Measurements from ENCODE around the gene S100A13.

S100A13 gene

GRCh38 chr1:153571706-153572105, 55.6 kb downstream of the S100A13 start:
- Histone ChIP-seq H3K9me3 (ENCODE audit: control extremely low read depth in 1 of 5, control insufficient read depth in 4 of 5, insufficient read depth in 2 of 5, low read depth in 1 of 5, low read length in 4 of 5) (no peaks in the 10 kb centered on the region), H3K4me3 (ENCODE audit: control insufficient read depth in 1 of 7, extremely low read depth in 1 of 7, insufficient read depth in 4 of 7, low read depth in 2 of 7, low read length in 6 of 7) (no peak overlapping the region), H3K27me3 (replicated peaks in 2 of 5; ENCODE audit: control insufficient read depth in 4 of 5, insufficient read depth in 5 of 5, low read length in 4 of 5) (no peaks in the 10 kb centered on the region), H3K36me3 (ENCODE audit: control insufficient read depth in 4 of 4, insufficient read depth in 4 of 4, low read length in 3 of 4) (no peaks in the 10 kb centered on the region), H3K27ac (ENCODE audit: insufficient read depth in 1 of 2, low read depth in 1 of 2, low read length in 2 of 2, poor library complexity in 1 of 2, severe bottlenecking in 2 of 2) (no peak overlapping the region), H3K4me1 (ENCODE audit: control extremely low read depth in 1 of 4, control insufficient read depth in 4 of 4, insufficient read depth in 4 of 4, low read length in 3 of 4) (peaks cover 10 to 42% (median 28%) of the 10 kb centered on the region in 4 experiments)
- POLR2A ChIA-PET, result interaction anchor here (1.9 kb wide), 1 partner anchor 46 kb away, joined by 6 read pairs; no protein-coding TSS in a partner anchor
- 90% methylated on average over 6 of the region's 7 CpGs for WGBS (ENCODE audit: insufficient coverage)
- CTCF ChIA-PET, result interaction anchor here (0.7 to 7.5 kb wide), 38 partner anchors 9 to 417 kb away, joined by 3 to 262 read pairs (median 6); partner anchors contain the start of genes CHTOP, PGLYRP4, S100A1 and S100A13
- no peak for DNase-seq

GRCh38 chr1:153570874-153571273, 56.4 kb downstream of the S100A13 start:
- H3K36me3 ChIP-seq (ENCODE audit: control insufficient read depth in 4 of 4, insufficient read depth in 4 of 4, low read length in 3 of 4), result no peaks in the 10 kb centered on the region
- H3K9me3 ChIP-seq (ENCODE audit: control extremely low read depth in 1 of 5, control insufficient read depth in 4 of 5, insufficient read depth in 2 of 5, low read depth in 1 of 5, low read length in 4 of 5), result no peaks in the 10 kb centered on the region
- 100% methylated on average over 4 of the region's 5 CpGs for WGBS (ENCODE audit: insufficient coverage)
- H3K27me3 ChIP-seq (replicated peaks in 2 of 5; ENCODE audit: control insufficient read depth in 4 of 5, insufficient read depth in 5 of 5, low read length in 4 of 5), result no peaks in the 10 kb centered on the region
- no peak overlapping the region for H3K4me3 ChIP-seq (ENCODE audit: control insufficient read depth in 1 of 7, extremely low read depth in 1 of 7, insufficient read depth in 4 of 7, low read depth in 2 of 7, low read length in 6 of 7)
- POLR2A ChIA-PET, result no interaction called here
- peaks cover 10 to 51% (median 36%) of the 10 kb centered on the region in 4 experiments for H3K4me1 ChIP-seq (ENCODE audit: control extremely low read depth in 1 of 4, control insufficient read depth in 4 of 4, insufficient read depth in 4 of 4, low read length in 3 of 4)
- CTCF ChIA-PET, result interaction anchor here (0.6 to 7.5 kb wide), 16 partner anchors 13 to 247 kb away, joined by 3 to 262 read pairs (median 10); partner anchors contain the start of genes PGLYRP4, S100A1, S100A13 and S100A14
- H3K27ac ChIP-seq (ENCODE audit: insufficient read depth in 1 of 2, low read depth in 1 of 2, low read length in 2 of 2, poor library complexity in 1 of 2, severe bottlenecking in 2 of 2), result no peak overlapping the region
- no peak for DNase-seq

GRCh38 chr1:153569465-153569864, 57.8 kb downstream of the S100A13 start:
- no peak for DNase-seq
- ChIA-PET POLR2A (interaction anchor here (1.1 kb wide), 1 partner anchor 29 kb away, joined by 4 read pairs; the partner anchor contains the start of gene S100A5), CTCF (interaction anchor here (0.6 to 7.5 kb wide), 13 partner anchors 11 to 74 kb away, joined by 3 to 262 read pairs (median 12); partner anchors contain the start of genes S100A1, S100A13, S100A14 and S100A16)
- Histone ChIP-seq H3K4me1 (ENCODE audit: control extremely low read depth in 1 of 4, control insufficient read depth in 4 of 4, insufficient read depth in 4 of 4, low read length in 3 of 4) (peaks cover 10 to 60% (median 43%) of the 10 kb centered on the region in 4 experiments), H3K36me3 (ENCODE audit: control insufficient read depth in 4 of 4, insufficient read depth in 4 of 4, low read length in 3 of 4) (no peaks in the 10 kb centered on the region), H3K27me3 (replicated peaks in 2 of 5; ENCODE audit: control insufficient read depth in 4 of 5, insufficient read depth in 5 of 5, low read length in 4 of 5) (no peaks in the 10 kb centered on the region), H3K4me3 (ENCODE audit: control insufficient read depth in 1 of 7, extremely low read depth in 1 of 7, insufficient read depth in 4 of 7, low read depth in 2 of 7, low read length in 6 of 7) (no peak overlapping the region), H3K9me3 (ENCODE audit: control extremely low read depth in 1 of 5, control insufficient read depth in 4 of 5, insufficient read depth in 2 of 5, low read depth in 1 of 5, low read length in 4 of 5) (no peaks in the 10 kb centered on the region), H3K27ac (ENCODE audit: insufficient read depth in 1 of 2, low read depth in 1 of 2, low read length in 2 of 2, poor library complexity in 1 of 2, severe bottlenecking in 2 of 2) (no peak overlapping the region)
- 98% methylated on average over 5 of the region's 8 CpGs for WGBS (ENCODE audit: insufficient coverage)

Data from common myeloid progenitor, CD34-positive (primary cell).